Activated CD8-positive, alpha-beta T cell treated with anti-CD3 and anti-CD28 coated beads for 36 hours (primary cell): Measurements from ENCODE around the gene TPSB2. TPM values are rescaled to one million over a fixed set of nuclear protein-coding genes. Genes with fewer than 3 reads are reported as not detected.
A peak's percentile ranks its signal among the peaks of the same experiment; 100 is the strongest.

Source experiments
- ATAC-seq: fragments of 200-7000 bp; cut with Tn5 transposase; one replicate; pipeline ENCODE4 v1.10.0; 2021; ENCODE audit warnings: mild to moderate bottlenecking, moderate library complexity
- CTCF ChIA-PET: fragments of 350-600 bp; sonication (Branson Sonifier 250); formaldehyde crosslinking; loops from one replicate; lab custom pipeline; 2021; ENCODE audit warnings: antibody characterized with exemption; lab: Charles Lee
- POLR2A ChIA-PET: fragments of 350-600 bp; sonication (Branson Sonifier 250); formaldehyde crosslinking; loops from one replicate; lab custom pipeline; 2021; ENCODE audit warnings: antibody characterized with exemption; lab: Charles Lee
- DNase-seq: peaks from one replicate; pipeline ENCODE4 v3.0.0-alpha.2; 2020
- H3K27ac Mint-ChIP-seq: one replicate; pipeline ENCODE4 v1.8.0; 2021; ENCODE audit warnings: mild to moderate bottlenecking, mixed read lengths
- H3K27me3 Mint-ChIP-seq: one replicate; pipeline ENCODE4 v1.8.0; 2021; ENCODE audit warnings: mixed read lengths
- H3K36me3 Mint-ChIP-seq: one replicate; pipeline ENCODE4 v1.8.0; 2021; ENCODE audit warnings: low read depth, mixed read lengths
- H3K4me1 Mint-ChIP-seq: one replicate; pipeline ENCODE4 v1.8.0; 2021; ENCODE audit warnings: low read depth, mixed read lengths
- H3K4me3 Mint-ChIP-seq: one replicate; pipeline ENCODE4 v1.8.0; 2021; ENCODE audit warnings: mild to moderate bottlenecking, moderate library complexity, mixed read lengths
- H3K9me3 Mint-ChIP-seq: one replicate; pipeline ENCODE4 v1.8.0; 2021; ENCODE audit warnings: mixed read lengths
- intact Hi-C: fragments of 100-400 bp; cut with micrococcal nuclease; formaldehyde crosslinking; loops from one replicate; pipeline ENCODE4 v1.10.0; 2022
- total RNA-seq, 2 experiments: library from RNA; stranded (reverse); gene quantifications; one replicate each; pipeline ENCODE4 v1.2.3, GENCODE V29; 2021
- TF ChIP-seq, protein P1 (sequence below): fragments of 200-600 bp; IDR thresholded peaks from one replicate; pipeline ENCODE4 v1.8.0; 2022; ENCODE audit warnings: antibody characterized with exemption, mild to moderate bottlenecking

The TPSB2 gene
- total RNA-seq, 2 experiments from 2014 or later, result not detected

- Mint-ChIP-seq H3K4me3 (no peak overlapping the region), H3K27me3 (no peaks in the 10 kb centered on the region), H3K36me3 (no peaks in the 10 kb centered on the region), H3K9me3 (no peaks in the 10 kb centered on the region), H3K4me1 (no peaks in the 10 kb centered on the region), H3K27ac (no peak overlapping the region)
- no peak for ATAC-seq
- CTCF ChIA-PET, result no interaction called here
- intact Hi-C loops, result no loop called here
- POLR2A ChIA-PET, result no interaction called here
- DNase-seq, result no peak
- TF ChIP-seq, protein P1, sequence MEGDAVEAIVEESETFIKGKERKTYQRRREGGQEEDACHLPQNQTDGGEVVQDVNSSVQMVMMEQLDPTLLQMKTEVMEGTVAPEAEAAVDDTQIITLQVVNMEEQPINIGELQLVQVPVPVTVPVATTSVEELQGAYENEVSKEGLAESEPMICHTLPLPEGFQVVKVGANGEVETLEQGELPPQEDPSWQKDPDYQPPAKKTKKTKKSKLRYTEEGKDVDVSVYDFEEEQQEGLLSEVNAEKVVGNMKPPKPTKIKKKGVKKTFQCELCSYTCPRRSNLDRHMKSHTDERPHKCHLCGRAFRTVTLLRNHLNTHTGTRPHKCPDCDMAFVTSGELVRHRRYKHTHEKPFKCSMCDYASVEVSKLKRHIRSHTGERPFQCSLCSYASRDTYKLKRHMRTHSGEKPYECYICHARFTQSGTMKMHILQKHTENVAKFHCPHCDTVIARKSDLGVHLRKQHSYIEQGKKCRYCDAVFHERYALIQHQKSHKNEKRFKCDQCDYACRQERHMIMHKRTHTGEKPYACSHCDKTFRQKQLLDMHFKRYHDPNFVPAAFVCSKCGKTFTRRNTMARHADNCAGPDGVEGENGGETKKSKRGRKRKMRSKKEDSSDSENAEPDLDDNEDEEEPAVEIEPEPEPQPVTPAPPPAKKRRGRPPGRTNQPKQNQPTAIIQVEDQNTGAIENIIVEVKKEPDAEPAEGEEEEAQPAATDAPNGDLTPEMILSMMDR, result no peak
These were observed 34.7 kb downstream of the TPSB2 start for GRCh38 chr16:1195393-1195666.

DNA sequence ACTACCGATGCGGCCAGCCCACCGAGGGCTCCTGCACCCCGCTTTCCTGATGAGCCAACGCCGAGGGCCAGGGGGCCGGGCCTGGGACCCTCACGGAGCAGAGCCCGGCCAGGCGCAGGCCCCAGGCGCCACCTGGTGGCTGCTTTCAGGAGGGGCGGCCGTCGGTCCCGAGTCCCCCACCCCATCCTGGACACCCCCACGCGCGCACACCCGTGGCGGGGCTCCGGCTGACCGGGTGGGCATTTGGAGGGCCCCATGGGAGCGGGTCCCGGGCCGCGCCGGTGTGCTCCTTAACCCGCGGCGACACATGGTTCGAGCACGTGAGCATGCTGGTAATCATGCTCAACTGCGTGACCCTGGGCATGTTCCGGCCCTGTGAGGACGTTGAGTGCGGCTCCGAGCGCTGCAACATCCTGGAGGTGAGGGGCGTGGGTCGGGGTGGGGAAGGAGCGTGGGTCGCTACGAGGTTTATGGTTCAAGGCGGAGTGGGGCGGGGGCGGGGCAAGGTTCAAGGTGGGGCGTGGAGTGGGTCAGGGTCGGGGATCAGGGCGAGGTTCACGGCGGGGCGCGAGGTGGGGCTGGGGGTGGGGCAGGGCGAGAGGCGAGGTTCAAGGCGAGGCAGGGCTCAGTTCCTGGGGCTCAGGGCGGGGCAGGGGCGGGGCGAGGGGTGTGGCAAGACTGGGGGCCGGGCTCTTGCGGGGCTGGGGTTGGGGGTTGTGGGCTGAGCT is 35.2 kb downstream of the TPSB2 start:
- peak; percentile 37 for ATAC-seq
- CTCF ChIA-PET, result interaction anchor here (1.0 kb wide), 1 partner anchor 225 kb away, joined by 3 read pairs; no protein-coding TSS in a partner anchor
- Mint-ChIP-seq H3K36me3 (no peaks in the 10 kb centered on the region), H3K9me3 (no peaks in the 10 kb centered on the region), H3K4me3 (no peak overlapping the region), H3K27ac (no peak overlapping the region), H3K27me3 (no peaks in the 10 kb centered on the region), H3K4me1 (no peaks in the 10 kb centered on the region)
- intact Hi-C loops, result no loop called here
- DNase-seq, result peak; percentile 28
- POLR2A ChIA-PET, result no interaction called here
- TF ChIP-seq, protein P1, result peak; percentile 90

GRCh38 chr16:1193825-1194581 is 36.0 kb downstream of the TPSB2 start:
- DNase-seq (no peak), ATAC-seq (no peak)
- ChIA-PET POLR2A (no interaction called here), CTCF (interaction anchor here (0.9 to 1.0 kb wide), 2 partner anchors 93 to 224 kb away, joined by 3 read pairs; no protein-coding TSS in a partner anchor)
- no peaks in the 10 kb centered on the region for H3K36me3 Mint-ChIP-seq
- H3K27ac Mint-ChIP-seq, result no peak overlapping the region
- H3K4me3 Mint-ChIP-seq, result no peak overlapping the region
- H3K9me3 Mint-ChIP-seq, result no peaks in the 10 kb centered on the region
- TF ChIP-seq, protein P1, result no peak
- no peaks in the 10 kb centered on the region for H3K4me1 Mint-ChIP-seq
- intact Hi-C loops, result no loop called here
- H3K27me3 Mint-ChIP-seq, result no peaks in the 10 kb centered on the region

- Mint-ChIP-seq H3K36me3 (no peaks in the 10 kb centered on the region), H3K4me3 (no peak overlapping the region), H3K27ac (no peak overlapping the region), H3K4me1 (no peaks in the 10 kb centered on the region), H3K27me3 (no peaks in the 10 kb centered on the region), H3K9me3 (no peaks in the 10 kb centered on the region)
- ChIA-PET POLR2A (no interaction called here), CTCF (interaction anchor here (0.9 to 1.0 kb wide), 2 partner anchors 93 to 223 kb away, joined by 3 read pairs; no protein-coding TSS in a partner anchor)
- ATAC-seq, result no peak
- no peak for DNase-seq
- intact Hi-C loops, result no loop called here
- TF ChIP-seq, protein P1, result no peak
These were observed 36.7 kb downstream of the TPSB2 start for GRCh38 chr16:1193143-1193824.
